HG03196 (cell line): ENCODE data around the gene KLK15.

Experiments used
- ATAC-seq: cut with Tn5 transposase; IDR thresholded peaks from one replicate; pipeline ENCODE4 v1.9.1; 2021; ENCODE audit not compliant: unreplicated experiment

Gene KLK15

DNA sequence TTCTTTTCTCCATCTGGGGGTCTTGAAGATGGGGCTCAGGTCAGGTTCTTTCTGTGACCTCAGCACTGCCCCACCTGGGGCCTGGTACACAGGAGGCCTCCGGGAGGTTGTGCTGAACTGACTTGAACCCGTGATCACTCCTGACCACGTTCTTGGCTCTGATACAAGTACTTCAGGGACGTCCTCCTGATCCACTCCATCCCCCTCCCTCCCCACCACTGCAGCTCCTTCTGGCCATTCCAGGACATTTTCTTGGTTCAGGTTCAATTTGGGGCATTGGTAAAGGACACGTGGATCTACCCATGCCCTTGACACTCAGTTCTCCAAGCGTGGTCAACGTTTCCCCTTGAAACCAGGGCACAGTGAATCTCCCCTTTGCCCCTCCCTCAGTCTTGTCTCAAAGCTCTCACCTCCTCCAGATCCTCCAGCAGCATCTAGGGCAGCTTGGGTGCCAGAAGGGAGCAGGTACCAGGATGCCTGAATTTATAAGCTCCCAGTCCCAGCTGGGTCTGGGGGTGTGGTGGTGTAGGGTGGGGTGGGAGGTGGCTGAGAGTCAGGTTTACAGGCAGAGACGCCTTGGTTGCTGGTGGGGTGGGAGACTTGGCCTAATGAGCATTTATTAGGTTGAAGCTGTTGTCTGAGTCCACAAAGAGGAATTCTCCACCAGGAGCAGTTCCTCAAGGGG is at the start of gene KLK15:
Gene KLK15 (minus strand): TSS at position 458 of the 685 bp plus-strand sequence. CDS start 2,082 bp downstream, outside the sequence.
- no peak for ATAC-seq

GRCh38 chr19:50882188-50882587 is 48.8 kb upstream of the KLK15 start:
- no peak for ATAC-seq

DNA sequence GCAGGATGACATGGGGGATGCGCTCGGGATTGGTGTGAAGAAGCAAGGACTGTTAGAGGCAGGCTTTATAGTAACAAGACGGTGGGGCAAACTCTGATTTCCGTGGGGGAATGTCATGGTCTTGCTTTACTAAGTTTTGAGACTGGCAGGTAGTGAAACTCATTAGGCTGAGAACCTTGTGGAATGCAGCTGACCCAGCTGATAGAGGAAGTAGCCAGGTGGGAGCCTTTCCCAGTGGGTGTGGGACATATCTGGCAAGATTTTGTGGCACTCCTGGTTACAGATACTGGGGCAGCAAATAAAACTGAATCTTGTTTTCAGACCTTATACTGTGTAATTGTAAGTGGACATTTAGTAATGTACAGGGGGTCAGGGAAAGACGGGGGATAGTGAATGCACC is 46.9 kb upstream of the KLK15 start:
- ATAC-seq: no peak

GRCh38 chr19:50878851-50879250 is 45.5 kb upstream of the KLK15 start:
- ATAC-seq: no peak

DNA sequence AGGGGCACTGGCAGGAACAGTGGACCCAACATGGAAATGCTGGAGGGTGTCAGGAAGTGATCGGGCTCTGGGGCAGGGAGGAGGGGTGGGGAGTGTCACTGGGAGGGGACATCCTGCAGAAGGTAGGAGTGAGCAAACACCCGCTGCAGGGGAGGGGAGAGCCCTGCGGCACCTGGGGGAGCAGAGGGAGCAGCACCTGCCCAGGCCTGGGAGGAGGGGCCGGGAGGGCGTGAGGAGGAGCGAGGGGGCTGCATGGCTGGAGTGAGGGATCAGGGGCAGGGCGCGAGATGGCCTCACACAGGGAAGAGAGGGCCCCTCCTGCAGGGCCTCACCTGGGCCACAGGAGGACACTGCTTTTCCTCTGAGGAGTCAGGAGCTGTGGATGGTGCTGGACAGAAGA is 44.0 kb upstream of the KLK15 start:
- no peak for ATAC-seq

- no peak for ATAC-seq
Measured at GRCh38 chr19:50876456-50876855, 43.1 kb upstream of the KLK15 start.

DNA sequence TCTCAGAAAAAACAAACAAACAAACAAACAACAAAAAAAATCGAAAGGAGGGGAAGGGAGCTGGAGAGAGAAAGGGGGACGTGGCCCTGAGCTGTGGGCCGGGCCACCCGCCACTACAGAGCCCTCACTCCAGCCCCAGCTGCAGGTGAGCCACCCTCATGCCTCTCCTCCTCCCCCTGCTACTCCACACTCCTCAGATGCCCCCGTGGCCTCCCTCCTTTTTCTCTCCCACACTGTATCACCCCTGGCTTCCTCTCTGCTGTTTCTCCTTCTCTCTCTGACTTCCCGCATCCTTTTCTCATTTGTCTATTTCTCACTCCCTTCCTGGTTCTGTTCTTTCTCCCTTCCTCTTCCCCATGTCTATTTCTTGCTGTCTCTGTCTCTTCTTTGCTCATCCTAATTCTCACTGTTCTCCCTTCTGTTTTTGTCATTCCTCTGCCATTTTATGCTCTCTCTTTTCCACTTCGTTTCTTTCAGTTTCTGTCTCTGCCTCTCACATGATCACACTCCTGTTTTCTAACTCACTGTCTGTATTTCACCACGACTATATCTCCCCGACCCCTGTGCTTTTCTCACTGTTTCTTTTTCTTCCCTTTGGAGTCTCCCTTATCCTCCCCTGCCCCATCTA is 42.5 kb upstream of the KLK15 start:
- no peak for ATAC-seq

GRCh38 chr19:50874211-50874610 is 40.8 kb upstream of the KLK15 start:
- ATAC-seq: no peak

DNA sequence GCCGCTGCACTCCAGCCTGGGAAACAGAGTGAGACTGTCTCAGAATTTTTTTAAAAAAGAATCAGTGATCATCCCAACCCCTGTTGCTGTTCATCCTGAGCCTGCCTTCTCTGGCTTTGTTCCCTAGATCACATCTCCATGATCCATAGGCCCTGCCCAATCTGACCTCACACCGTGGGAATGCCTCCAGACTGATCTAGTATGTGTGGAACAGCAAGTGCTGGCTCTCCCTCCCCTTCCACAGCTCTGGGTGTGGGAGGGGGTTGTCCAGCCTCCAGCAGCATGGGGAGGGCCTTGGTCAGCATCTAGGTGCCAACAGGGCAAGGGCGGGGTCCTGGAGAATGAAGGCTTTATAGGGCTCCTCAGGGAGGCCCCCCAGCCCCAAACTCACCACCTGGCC is 39.7 kb upstream of the KLK15 start, which contains the start of gene KLK2:
Gene KLK2 (plus strand): TSS at position 384 of the 400 bp plus-strand sequence. CDS start 35 bp downstream, outside the sequence.
- no peak for ATAC-seq

GRCh38 chr19:50870417-50871089 is 37.2 kb upstream of the KLK15 start:
- no peak for ATAC-seq

- ATAC-seq: no peak
Measured at GRCh38 chr19:50869479-50869878, 36.1 kb upstream of the KLK15 start.

DNA sequence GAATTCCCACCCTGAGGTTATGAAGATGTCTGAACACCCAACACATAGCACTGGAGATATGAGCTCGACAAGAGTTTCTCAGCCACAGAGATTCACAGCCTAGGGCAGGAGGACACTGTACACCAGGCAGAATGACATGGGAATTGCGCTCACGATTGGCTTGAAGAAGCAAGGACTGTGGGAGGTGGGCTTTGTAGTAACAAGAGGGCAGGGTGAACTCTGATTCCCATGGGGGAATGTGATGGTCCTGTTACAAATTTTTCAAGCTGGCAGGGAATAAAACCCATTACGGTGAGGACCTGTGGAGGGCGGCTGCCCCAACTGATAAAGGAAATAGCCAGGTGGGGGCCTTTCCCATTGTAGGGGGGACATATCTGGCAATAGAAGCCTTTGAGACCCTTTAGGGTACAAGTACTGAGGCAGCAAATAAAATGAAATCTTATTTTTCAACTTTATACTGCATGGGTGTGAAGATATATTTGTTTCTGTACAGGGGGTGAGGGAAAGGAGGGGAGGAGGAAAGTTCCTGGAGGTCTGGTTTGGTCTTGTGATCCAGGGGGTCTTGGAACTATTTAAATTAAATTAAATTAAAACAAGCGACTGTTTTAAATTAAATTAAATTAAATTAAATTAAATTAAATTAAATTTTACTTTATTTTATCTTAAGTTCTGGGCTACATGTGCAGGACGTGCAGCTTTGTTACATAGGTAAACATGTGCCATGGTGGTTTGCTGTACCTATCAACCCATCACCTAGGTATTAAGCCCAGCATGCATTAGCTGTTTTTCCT is 28.3 kb upstream of the KLK15 start:
- ATAC-seq: no peak

GRCh38 chr19:50861010-50861409 is 27.6 kb upstream of the KLK15 start:
- no peak for ATAC-seq

GRCh38 chr19:50859849-50860248 is 26.5 kb upstream of the KLK15 start:
- no peak for ATAC-seq

DNA sequence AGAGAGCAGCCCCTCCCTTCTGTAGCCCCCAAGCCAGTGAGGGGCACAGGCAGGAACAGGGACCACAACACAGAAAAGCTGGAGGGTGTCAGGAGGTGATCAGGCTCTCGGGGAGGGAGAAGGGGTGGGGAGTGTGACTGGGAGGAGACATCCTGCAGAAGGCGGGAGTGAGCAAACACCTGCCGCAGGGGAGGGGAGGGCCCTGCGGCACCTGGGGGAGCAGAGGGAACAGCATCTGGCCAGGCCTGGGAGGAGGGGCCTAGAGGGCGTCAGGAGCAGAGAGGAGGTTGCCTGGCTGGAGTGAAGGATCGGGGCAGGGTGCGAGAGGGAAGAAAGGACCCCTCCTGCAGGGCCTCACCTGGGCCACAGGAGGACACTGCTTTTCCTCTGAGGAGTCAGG is 25.5 kb upstream of the KLK15 start:
- no peak for ATAC-seq

- no peak for ATAC-seq
Measured at GRCh38 chr19:50857366-50857765, 24.0 kb upstream of the KLK15 start.

- no peak for ATAC-seq
Measured at GRCh38 chr19:50854636-50855410, 21.4 kb upstream of the KLK15 start, which contains the start of gene KLK3. Gene KLK3 (plus strand): TSS chr19:50854915. CDS start chr19:50854956, 41 bp downstream.

DNA sequence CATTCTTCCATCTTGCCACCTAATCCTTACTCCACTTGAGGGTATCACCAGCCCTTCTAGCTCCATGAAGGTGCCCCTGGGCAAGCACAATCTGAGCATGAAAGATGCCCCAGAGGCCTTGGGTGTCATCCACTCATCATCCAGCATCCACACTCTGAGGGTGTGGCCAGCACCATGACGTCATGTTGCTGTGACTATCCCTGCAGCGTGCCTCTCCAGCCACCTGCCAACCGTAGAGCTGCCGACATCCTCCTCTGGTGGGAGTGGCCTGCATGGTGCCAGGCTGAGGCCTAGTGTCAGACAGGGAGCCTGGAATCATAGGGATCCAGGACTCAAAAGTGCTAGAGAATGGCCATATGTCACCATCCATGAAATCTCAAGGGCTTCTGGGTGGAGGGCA is 18.2 kb upstream of the KLK15 start:
- ATAC-seq: no peak

- no peak for ATAC-seq
Measured at GRCh38 chr19:50850738-50851137, 17.4 kb upstream of the KLK15 start.

DNA sequence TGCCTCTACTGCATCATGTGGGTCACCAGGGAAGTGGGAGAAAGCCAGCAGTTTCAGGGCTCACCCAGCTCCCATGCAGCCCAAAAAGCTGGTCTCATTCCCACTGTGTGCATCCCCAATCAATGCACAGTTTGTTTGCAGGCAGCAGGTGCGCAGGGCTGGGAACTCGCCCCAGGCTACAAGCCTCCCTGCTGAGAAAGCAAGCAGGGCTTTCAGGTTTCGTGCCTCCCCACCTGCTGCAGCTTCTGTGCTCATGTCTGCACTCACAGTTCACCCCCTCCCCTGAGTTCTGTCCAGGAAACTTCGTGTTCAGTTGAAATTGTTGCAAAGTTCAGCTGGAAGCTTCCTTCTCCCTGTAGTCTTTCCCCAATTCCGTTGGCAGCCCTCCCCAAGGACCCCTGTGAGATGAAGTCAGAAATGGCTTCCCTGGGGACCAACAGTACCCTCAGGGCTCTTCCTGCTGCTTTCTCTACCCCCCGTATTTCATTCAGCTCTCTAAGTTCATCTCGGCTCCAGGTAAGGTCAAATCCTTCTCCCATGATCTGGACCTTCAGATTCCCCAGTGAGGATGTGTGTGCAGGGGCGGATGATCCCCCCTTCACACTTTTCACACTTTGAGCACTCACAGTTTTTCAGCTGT is 11.0 kb upstream of the KLK15 start:
- no peak for ATAC-seq
